NCI-H2227 (cell line): ENCODE results near the gene C3orf18.

ENCODE experiments used
- DNase-seq: peaks from one replicate; lab custom pipeline; 2025; ENCODE audit not compliant: unreplicated experiment; lab: John Stamatoyannopoulos, UW

The C3orf18 gene

DNA sequence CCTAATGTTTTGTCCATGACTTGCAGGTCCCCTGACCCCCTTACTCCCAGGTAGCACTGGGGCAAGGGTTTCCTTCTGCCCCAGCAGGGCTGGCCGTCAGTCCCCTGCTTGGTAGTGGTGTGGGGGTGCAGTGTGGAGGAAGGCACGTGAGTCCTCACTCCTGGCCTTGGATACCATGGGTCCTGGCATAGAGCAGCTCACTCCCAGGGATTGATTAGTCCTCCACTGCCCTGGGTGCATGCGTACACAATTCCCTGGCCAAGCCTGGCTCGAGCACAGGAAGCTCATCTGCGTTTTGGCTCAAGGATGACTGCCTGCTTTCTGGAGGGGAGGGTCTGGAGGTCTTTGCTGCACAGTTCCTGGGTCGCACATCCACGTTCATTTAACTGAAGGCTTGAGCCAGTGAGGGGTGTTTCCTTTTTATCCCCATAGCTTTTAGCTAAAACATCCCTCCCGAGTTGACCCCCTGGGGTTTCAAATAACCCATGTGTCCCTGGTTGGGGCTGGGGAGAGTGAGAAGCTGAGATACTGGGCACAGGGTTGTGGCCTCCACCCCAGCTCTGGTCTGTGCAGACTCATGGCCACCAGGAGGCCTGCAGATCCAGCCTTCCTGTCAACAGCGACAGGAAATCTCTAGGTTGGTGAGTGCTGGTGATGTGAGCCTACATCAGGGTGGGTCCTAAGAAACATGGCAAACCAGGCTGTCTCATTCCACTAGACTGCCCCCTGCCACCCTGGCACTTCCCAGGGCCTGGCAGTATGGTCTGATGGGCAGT is 13.3 kb upstream of the C3orf18 start:
- no peak for DNase-seq

- DNase-seq = no peak
Observed at GRCh38 chr3:50577348-50577747, 9.8 kb upstream of the C3orf18 start.

DNA sequence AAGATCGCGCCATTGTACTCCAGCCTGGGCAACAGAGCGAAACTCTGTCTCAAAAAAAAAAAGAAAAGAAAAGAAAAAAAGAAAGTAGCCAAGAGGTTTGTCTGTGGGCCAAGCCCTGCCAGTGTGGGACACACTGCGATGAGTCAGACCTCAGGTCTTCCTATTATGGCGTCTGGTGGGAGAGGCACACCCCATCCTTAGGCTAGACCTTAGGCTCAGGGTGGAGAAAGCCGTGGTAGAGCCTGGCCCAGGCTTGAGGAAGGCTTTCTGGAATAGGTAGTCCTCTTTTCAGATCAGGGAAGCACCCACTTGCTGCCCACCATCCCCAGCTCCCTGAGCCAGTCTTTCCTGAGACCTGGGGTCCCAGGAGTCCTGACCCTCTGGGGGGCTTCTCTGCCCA is 7.8 kb upstream of the C3orf18 start:
- no peak for DNase-seq

DNA sequence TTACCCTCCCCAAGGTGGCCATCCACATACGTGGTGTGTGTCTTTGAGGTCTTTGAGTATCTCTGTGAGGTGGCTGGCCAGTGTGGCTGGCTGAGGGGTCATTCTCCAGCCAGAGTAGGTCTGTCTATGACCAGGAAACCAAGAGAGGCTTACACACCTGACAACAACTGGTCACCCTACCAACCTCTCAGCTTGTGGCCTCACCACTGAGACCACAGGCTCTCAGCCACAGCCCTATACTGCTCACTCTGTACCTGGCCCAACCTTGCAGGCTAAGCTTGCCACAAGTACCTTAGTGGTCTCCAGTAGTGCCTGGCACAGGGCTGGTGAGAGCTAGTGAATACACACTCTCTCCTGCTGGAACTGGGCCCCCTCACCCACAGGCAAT is 6.9 kb upstream of the C3orf18 start:
- DNase-seq = no peak

- no peak for DNase-seq
Observed at GRCh38 chr3:50573566-50574443, 6.3 kb upstream of the C3orf18 start.

GRCh38 chr3:50572801-50573371 is 5.3 kb upstream of the C3orf18 start:
- no peak for DNase-seq

GRCh38 chr3:50572158-50572557 is 4.6 kb upstream of the C3orf18 start:
- DNase-seq = peak; percentile 54

- DNase-seq = no peak
Observed at GRCh38 chr3:50571486-50571885, 3.9 kb upstream of the C3orf18 start.

DNA sequence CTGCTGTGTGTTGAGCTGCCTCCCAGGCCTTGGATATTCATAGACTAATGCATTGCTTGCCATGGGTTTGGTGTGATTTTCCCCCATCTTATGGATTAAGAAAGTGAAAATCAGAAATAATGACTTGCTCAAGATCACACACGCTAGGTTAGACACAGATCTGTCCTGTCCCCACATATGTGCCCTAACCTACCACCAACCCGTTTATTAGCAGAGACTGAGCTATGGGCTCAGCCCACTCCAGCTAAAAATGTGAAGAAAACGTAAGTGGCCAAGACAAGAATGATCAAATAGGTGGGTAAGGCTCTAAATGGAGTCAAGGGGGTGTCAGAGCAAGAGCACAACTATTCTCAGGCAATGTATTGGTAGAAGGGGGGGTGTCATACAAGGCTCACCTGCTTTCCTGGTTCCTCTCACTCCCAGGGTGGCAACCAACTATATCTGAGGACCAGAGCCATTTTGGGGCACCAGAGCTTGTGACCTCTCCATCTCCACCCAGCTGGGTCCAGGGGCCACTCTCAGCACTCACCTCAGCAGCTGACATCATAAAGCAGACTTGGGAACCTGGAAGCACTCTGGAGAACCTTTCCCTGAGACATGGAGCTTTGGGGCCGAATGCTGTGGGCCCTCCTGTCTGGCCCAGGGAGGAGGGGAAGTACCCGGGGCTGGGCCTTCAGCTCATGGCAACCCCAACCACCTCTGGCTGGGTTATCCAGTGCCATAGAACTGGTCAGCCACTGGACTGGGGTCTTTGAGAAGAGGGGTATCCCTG is 3.1 kb upstream of the C3orf18 start:
- DNase-seq = no peak

GRCh38 chr3:50568947-50569749 is 1.6 kb upstream of the C3orf18 start, which contains the start of gene HEMK1:
Gene HEMK1, plus strand, starts transcription at chr3:50569522. Its CDS starts 1,583 bp downstream, at chr3:50571105.
- peak; percentile 93 for DNase-seq

GRCh38 chr3:50567011-50567385 is 549 bp downstream of the C3orf18 start:
- no peak for DNase-seq

GRCh38 chr3:50564321-50564720 is 3.2 kb downstream of the C3orf18 start:
- no peak for DNase-seq

DNA sequence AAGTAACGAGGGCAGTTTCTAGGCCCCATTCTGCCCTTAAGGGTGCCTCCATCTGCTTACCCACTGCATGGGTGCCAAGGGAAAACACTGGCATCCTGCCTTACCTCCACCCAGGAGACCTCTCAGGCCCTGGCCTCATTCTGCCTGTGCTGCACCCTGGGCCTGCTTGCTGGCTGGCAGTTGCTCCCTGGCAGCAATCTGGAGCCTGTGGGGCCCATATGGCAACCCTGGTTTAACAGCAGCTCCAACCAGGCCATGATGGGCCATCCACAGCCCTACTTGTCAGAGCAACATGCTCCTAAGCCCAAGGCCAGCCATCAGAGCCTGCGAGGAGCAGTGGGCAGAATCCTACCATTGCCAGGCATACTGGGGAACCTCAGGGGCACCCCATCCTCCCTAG is 3.7 kb downstream of the C3orf18 start:
- no peak for DNase-seq

DNA sequence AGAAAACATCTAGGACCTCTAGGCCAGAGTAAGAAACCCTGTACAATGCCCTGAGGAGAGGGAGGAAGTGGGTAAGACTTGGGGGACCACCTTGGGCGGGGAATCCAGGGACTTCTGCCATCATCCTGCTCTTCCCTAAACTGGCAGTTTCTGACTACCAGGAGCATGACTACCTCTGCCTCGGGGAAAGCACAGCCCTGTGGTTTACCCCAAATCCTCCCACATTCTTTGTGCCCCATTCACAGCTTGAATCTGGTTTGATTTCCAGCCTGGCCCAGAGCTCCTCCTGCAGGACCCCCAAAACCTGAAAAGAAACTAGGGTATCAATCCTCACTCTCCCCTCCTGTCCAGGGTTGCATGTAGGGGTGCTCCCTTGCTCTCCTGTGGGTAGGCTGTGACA is 4.7 kb downstream of the C3orf18 start:
- no peak for DNase-seq

DNA sequence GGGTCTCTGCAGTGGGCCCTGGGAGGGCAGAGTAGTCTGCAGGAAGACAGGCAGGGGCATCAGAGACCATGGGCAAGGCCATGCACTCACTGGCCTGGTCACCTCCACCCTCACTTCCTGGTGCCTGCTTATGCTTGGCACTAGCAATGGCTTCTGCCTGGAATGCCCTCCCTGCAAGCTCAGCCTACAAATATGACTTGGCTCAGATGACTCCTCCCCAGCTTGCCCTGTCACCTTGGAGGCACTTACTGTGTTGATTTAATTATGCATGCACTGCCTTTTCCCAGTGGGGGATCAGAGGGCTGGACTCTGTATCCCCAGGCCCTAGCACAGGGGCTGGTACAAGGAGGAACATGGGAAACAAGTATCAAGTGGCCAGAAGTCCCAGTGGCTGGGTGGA is 7.8 kb downstream of the C3orf18 start:
- no peak for DNase-seq

DNA sequence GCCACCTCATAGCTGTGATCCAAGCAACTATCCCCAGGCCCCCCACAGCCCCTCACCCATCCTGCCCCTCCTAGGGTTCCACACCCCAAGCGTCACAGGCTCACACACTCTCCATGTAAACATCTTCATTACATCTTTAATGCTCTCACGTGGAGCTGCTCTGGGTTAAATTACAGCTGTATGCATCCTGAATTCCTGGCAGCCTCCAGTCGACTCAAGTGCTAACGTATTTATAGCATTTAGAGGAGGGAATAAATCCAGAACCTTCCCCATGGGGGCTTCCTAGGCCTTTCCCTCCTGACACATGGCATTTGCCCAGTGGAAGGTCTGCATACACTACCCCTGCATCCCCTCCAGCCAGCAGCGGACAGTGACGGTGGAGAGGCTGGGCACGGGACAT is 9.6 kb downstream of the C3orf18 start:
- DNase-seq = peak; percentile 30

- DNase-seq = no peak
Observed at GRCh38 chr3:50557106-50557505, 10.4 kb downstream of the C3orf18 start.

GRCh38 chr3:50554553-50554952 is 13.0 kb downstream of the C3orf18 start:
- no peak for DNase-seq

DNA sequence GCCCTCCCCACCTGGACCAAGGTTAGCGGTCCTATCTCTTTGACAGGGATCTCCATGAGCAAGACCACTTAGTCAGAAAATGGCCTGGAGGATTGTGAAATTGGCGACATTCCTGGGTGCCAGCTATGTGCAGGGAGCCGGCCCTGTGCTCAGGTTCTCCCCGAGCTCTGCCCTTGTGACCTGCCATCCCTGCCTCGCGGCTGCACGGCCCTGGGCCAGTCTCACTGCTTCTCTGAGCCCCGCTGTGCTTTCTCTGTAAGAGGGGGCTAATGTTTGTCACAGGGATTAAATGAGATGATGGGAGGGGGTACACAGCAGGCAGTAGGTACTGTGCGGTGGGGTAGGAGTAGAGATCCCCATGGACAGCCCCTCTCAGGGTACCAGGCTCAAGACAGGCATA is 14.9 kb downstream of the C3orf18 start:
- DNase-seq = no peak

DNA sequence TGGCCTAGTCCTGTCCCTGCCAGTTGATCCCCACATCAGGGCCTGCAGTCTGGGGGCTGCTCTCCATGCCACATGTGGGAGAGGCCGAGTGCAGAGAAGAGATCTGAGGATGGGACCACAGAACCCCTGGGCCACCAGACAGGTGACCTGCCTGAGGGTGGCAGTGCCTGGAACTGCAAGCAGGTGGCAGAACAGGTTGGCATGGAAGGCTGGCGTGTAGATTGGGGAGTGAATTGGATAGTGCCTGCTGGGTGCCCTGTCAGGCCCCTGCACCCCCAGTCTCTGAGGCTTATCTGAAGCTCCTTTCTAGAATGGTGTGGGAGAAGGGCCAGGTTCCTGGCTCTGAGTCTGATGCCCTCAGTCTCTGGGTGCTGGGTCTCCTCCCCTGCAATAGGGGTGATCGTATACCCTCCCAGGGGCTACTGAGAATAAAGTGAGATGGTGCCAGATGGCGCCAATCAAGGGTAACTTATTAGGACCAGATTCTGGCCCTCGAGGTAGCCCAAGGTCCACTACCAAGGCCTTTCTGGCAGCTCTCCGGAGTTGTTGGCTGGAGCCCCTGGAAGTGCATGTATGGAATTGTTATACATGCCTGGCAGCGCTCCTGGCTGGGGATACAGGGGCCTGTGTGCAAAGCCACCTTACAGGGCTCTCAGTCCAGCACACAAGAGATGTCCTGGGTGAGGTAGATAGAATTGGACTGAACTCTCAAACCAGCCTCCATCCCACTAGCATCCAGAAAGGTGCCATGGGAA is 15.7 kb downstream of the C3orf18 start:
- no peak for DNase-seq
